NCI-H1105 treated with DMSO at 0.1 percent for 48 hours (cell line): Measurements from ENCODE around the gene PLIN5.

Source experiments
- DNase-seq: peaks from one replicate; lab custom pipeline; 2025; lab: John Stamatoyannopoulos, UW

The PLIN5 gene, protein sequence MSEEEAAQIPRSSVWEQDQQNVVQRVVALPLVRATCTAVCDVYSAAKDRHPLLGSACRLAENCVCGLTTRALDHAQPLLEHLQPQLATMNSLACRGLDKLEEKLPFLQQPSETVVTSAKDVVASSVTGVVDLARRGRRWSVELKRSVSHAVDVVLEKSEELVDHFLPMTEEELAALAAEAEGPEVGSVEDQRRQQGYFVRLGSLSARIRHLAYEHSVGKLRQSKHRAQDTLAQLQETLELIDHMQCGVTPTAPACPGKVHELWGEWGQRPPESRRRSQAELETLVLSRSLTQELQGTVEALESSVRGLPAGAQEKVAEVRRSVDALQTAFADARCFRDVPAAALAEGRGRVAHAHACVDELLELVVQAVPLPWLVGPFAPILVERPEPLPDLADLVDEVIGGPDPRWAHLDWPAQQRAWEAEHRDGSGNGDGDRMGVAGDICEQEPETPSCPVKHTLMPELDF

DNA sequence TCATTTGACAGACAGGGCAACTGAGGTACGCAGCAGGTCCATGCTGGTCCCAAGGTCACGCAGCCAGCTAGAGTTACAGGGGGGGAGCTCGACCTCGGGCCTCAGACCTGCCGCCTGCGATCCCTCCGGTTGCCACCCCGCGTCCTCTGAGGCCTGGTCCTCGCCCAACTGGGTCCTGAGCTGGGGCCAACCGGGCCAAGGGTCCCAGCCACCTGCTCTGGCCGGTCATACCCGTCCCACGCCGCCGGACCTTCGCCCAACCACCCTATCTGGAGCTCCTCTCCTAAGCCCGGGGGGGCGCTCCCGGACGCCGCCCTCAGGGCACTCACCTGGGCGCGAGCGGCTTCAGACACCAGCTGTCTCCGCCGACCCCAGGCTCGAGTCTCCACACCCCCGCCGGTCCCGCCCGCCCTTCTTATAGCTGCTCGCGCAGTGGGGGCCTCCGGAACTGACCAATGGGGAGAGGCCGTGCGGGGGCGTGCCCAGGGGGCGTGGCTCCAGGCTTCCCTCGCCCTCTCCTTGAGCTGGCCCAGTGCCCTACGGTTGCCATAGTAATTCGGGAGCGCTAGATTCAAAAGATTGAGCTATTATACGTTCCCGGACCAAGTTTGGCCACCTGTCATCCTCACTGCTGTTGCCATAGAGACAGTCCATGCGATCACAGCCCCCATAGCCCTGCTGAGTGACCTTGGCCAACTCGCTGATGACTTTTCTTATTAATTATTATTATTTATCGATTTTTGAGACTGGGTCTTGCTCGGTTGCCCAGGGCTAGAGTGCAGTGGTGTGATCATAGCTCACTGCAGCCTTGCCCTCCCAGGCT lies at the start of gene PLIN5:
Gene PLIN5 (minus strand): TSS at position 389 of the 823 bp plus-strand sequence. CDS start 1,150 bp downstream, outside the sequence.
- peak; percentile 89 for DNase-seq

DNA sequence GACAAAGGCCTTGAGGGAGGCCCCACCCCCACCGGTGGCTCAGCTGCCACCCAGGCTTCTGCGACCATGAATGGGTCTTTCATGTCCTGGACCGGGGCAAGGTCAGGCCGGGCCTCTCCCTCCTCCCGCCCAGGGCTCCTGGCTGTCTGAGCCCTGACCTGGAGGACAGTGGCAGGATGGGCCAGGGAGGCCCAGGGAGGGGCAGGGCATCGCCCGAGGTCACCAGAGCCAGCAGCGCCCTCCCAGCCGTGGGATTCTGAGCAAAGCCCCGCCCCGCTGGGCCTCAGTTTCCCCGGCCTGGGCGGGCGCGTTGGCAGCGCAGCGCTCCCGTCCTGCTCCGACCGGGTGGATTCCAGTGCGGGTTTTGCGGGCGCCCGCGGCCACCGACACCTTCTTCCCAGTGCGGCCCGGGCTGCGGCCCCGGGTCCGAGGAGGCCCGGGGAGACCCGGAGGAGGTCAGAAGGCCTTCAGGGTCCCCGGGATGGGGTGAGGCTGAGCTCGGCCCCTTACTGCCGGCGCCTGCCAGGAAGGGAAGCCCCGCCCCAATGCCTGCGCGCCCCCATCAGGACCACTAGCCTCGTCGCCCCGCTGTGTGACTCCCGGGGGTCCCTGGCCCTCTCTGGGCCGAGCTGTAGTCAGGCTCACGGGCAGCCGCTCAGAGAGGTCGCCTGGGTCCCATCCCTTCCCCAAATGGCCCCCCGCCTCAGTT lies 49.1 kb upstream of the PLIN5 start:
- DNase-seq: no peak

DNA sequence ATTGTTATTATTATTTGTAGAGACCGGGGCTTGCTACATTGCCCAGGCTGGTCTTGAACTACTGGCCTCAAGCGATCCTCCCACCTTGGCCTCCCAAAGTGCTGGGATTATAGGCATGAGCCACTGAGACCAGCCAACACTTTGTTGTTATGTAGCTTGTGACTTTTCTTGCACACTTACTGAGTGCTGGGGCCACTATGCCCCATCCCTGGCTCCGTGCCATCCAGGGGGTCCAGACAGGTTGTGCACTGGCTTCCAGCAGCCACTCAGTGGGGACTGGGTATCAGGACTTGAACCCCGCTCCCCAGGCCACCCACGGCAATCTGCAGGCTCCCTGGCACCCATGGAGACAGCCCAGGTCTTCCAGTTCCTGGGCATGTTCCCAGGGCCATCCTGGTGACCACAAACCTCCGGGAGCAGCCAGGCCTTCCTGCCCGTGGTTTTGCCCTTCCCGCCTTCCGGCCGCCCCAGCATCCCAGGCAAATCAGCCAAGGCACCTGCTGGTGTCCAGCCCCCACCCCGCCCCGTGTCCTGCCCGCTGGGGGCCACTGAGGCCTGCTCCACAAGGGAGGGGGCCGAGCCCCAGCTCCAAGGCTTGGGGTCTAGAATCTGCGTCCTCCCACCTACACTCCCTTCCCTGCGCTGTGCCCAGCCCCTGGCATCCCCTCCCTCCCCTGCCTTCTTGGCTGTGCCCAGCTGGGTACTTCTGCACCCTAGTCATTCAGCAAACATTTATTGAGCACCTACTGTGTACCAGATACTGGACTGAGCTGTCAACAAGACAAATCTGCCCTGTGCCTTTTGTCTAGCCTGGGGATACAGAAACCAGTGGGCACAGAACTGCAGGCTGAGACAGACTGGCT lies 48.2 kb upstream of the PLIN5 start:
- DNase-seq: no peak

DNA sequence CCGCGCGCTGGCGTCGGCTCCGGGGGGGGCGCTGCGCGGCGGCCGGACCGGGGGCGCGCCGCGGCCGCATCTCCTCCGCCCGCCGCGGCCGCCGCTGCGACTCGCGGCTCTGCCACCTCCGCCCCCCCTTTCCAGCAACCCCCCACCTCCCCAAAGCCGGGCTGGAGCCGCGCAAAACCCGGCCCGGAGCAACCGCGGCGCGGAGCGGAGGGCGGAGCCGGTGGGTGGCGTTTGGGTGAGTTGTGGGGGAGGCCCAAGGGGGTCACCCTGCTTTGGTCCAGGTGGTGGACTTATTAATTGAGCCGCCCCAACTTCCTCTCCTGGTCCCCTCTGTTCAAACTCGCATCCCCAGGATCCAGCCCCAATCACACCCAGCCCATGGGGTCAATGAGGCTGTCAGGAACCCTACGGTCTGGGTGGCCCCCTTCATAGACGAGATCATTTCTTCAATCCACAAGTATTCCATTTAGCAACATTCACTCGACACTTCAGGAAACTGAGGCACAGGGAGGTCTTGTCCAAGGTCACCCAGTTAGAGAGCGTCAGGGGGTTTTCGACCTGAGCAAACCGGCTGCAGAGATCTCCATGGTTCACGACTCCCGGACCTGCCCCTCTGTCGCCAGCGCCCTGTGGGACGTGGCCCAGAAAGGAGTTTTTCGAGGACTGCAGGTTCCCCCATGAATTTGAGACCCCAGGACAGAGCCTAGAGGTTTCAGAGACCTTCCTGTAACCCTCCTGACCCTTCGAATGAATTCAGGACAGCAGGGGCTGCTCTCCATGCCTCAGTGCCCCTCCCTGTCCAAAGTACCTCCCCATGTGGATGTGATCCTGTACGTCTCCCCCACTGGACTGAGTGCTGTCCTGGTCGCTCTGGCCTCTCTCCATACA lies 46.9 kb upstream of the PLIN5 start:
- DNase-seq: peak; percentile 34

DNA sequence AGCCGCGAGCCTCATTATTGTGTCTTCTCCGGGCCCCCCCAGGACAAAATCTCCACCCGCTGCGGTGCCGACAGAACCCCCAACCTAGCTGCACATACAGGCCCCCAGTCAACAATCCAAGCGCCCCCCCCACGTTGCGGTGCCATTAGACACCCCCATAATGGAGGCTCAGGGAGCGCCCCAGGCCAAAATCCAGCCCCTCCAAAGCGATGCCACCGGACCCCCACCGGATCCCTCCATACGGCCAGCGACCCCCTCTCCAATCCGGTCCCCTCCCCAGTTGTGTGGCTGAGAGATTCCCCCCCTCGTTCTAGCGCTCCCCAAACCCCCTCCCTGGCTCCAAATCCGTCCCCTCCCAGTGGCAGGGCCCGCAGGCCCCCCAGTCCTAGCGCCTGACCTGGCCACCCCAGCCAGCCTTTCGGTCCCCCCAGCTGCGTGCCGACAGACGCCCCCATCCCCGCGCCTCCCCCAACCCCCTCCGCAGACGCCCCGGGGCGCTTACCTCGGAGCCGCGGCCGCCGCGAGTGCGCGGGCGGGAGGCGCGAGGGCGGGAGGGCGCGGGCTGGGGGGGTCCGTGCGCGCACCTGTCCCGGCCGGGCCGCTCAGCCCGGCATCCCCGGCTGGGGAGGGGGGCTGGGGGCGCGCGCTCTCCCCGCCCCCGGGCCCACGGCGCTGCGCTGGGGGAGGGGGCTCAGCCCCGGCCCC lies 46.1 kb upstream of the PLIN5 start:
- DNase-seq: no peak

DNA sequence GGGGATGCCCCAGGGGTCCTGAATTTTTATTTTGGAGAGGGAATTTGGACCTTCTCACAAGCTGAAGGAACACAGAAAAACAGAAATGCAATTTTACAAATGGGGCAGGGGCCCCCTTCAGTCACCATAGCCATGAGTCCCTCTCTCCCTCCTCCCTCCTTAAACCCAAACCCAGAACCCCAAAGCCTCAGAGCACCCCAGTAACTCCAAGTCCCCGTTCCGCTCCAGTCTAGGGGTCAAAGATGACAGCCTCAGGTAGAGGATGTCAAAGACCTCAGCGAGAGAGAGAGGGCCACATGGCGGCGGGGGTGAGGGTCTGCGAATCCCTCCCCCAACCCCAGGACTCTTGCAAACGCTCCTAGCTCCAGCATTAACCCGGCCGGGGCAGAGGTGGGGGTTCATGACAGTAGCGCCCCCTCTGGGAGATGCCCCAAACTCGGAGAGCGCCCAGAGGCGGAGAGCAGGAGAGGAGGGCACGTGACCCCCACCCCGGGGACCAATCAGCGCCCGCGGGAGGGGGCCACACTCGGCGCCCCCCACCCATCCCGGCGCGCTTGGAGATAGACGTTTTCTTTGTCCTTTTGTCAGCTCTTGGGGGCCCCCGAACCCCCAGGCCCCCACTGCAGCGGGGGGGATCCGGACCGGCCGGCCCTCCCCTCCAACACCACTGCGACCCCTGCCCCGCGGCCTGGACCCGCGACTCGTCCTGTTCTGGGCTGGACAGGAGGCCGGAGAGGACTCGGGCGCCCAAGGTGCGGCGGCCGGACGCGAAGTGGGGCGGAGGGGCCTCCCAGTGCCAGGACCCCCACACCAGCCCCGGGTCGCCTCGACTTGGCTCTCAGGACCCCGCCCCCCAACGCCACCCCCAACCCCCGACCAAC lies 45.2 kb upstream of the PLIN5 start:
- no peak for DNase-seq

DNA sequence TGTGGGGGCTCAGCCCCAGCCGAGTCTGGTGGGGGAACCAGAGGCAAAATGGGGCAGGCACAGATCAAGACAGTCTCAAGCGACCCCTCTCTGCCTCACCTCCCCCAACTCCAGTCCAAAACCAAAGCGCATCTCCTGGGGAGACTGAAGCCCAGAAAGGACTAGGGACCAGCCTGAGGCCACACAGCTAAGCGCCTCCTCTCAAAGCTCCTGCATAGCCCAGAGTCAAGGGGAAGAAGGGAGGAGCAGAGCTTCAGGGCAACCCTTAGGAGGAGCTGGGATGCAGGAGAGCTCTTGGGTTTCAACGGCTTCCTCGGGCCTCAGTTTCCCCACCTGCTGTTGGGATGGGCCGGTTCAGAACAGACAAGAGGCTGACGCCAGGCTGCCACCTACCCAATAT lies 44.4 kb upstream of the PLIN5 start:
- DNase-seq: no peak

DNA sequence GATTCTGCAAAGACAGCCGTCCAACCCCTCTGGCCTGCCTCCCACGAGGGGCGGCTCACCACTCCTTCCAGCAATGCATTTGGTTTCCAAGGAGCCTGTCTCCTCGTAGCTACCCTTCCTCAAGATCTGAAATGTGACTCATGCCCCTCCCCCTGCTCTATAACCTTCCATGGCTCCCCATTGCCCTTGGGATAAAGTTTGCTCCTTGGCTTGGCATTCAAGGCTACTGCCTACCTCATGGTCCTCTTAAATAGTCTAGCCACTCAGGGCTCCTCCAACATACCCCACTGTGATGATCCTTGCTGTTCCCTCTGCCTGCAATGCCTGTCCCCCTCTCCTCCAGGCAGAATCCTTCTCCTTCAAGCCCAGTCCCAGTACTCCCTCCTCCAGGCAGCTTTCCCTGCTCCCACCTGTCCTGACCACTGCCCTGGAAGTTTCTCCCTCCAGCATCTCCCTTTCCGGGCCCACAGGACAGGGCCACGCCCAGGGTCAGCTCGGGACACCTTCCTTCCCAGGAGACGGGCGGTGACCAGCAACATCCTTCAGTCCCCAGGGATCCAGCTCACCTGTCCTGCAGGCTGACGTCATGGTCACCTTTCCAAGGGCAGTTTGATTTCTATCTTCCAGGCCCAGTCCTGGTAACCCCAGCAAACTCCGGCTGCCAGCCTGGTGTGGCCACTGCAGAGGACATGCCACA lies 43.7 kb upstream of the PLIN5 start:
- DNase-seq: no peak

DNA sequence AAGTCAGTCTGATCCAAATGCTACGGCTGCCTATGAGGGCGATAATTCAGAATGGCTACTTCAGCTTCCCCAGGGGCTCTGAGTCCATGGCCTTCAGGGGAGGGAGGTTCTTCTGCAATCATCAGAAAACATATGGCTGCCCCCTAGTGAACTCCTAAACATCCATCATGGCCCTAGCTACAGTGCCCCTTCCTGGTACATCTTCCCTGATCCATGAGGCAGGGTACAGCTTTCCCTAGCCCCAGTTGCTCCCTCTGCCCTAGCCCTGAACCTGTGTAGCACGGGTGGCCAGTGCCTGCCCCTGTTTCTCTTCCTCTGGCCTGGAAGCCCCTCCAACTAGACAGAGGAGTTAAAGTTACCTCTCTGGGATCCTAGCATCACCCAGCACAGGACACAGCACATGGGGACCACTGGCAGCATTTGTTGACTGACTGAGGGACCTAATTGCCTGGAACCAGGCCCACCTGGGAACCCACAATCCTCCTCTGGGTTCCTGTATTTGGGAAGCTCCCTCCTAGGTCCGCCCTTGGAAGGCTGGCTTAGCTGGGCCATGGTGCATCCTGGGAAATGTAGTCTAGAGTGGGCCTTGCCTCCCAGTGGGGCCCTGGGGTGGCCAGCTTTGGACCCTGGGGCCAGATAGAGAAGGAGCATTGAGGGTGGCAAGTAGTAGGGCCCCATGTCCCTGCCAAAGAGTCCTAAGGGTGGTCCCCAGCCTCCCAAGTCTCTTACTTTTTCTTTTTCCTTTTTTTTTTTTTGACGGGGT lies 42.2 kb upstream of the PLIN5 start:
- DNase-seq: no peak

DNA sequence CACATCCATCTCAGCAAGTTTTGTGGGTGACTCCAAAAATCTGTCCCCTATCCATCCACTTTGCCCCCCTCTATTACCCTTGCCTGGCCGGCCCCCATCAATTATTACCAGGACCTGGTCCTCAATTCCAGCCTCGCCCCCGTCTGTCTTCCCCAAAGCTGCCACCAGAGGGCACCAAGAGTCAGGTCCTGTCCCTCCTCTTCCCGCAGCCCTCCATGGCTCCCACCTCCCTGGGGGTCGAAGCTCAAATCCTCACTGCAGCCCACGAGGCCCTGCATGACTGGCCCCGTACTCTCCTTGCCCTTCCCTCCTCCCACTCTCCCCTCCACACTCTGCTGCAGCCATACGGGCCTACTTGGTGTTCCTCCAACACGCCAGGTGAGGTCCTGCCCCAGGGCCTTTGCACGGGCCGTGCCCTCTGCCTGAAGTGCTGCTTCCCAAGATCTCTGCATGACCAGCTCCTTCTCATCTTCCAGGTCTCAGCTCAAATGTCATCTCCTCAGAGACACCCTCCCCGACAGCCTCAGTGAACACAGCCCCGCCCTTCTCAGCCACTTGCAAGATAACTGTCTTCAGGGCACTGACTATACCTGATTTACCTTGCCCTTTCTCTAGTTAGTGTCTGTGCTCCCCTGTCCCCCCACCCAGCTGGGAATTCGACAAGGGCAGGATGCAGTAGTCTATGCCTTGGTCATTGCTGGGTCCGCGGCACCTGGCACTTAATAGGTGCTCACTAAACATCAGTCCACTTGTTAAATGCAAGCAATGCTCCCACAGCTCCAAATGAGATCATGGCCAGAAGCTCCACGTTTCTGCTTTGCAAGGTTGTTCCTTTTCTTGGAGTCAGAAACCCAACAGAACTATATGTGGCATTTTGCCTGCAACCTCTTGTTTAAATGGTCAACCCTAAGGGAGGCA lies 41.3 kb upstream of the PLIN5 start:
- DNase-seq: no peak

DNA sequence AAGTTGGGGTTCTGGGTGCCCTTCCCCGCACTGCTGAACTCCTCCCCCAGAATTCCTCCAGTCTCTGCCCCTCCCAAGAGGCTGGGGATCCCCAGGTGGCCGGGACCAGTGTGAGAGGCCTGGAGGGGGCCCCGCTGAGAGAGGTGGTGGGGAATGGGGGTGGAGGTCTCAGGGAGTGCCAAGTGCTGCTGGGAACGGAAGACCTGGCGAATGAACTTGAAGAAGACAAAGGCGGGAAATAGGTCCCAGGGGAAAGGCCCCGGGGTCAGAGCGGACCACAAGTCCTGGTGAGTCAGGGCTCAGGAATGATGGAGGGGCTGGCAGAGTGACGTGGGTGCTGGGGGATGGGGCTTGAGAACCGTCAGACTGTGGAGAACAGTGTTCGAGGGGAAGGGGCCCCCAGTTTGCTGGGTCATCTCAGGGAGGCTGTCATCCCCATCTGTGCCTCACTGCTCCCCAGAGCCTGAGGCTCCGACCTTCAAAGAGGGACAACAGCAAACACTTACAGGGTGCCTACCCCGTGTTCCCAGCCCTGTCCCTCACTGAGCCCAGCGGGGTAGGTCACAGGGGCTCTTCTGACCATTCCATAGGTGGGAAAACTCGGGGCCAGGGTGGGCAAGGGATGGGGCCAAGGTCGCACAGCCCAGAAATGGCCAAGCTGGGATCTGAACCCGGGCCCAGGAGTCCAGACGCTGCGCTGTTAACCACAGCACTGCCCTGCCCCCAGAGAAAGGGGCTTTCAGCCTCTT lies 40.4 kb upstream of the PLIN5 start:
- DNase-seq: no peak

DNA sequence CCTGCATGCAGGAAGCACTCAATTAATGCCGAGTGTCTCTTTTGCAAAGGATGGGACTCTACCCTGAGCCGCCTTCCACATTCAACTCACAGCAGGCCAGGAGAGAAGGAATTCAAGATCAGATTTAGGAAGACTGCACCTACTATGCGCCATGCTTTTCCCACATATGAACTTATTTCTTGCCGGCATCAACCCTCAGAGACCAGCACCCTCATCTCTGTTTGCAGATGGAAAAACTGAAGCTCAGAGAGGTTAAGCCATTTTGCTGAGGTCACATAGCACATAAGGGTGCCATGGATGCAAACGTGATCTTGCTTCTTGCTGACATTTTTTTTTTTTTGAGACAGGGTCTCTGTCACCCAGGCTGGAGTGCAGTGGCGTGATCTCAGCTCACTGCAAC lies 38.7 kb upstream of the PLIN5 start:
- no peak for DNase-seq

DNA sequence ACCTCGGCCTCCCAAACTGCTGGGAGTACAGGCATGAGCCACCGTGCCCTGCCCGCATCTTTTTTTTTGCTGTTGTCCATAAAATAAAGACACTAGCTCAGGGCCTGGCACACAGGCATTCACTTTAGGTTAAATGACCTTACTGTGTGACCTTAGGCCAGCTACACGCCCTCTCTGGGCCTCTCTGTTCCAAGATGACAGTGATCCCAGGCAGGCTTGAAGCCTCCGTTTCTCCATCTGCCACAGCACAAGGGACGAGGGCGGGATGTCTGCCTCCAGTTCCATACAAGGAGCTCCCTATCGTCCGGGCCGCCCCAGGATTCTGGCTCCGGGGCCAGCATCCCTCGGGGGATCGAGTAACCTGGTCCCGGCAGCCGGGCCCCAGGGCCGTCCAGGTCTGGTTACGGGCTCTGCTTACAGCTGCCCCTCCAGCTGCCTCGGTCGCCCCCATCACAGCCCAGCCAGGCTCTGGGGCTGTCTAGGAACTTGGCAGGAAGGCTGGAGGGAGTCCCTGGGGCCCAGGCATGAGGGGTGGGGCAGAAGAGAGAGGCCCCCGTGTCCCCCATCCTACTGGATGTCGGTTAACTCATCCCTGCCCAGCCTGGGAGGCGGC lies 36.4 kb upstream of the PLIN5 start:
- no peak for DNase-seq

DNA sequence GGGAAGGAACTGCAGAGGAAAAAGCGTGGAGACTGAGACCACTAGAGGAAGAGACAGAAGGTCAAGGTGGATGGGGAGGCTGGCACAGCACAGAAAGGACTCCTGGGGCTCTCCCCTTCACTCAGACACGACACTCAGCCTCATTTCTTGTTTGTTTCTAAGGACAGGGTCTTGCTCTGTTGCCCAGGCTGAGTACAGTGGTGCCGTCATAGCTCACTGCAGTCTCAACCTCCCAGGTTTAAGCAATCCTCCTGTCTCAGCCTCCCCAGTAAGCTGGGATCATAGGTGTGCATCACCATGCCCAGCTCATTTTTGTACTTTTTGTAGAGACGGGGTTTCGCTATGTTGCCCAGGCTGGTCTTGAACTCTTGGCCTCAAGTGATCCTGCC lies 35.9 kb upstream of the PLIN5 start:
- DNase-seq: no peak

DNA sequence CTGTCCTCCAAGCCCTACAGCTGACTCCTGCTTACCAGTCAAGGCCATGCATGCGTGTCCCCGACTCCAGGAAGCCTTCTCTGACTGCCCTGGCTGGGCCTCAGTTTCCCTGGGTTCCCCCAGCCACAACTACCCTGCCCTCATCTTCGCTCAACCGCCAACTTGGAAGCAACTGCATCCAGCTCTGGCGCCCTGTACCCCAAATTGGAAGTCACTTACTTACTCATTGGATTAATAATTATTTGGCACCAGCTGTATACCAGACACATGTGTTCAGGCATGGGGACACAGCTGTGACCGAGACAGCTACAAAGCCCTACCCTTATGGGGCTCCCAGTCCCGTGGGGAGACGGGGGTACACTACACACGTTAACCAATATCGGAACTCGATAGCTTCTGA lies 35.4 kb upstream of the PLIN5 start:
- DNase-seq: no peak
